Endodermal cell (in vitro differentiated cells): ENCODE data around the gene METTL9. TPM values are rescaled to one million over a fixed set of nuclear protein-coding genes. Genes with fewer than 3 reads are reported as not detected.
A peak's percentile ranks its signal among the peaks of the same experiment; 100 is the strongest.
"Not testable (repeated sequence)": the region's sequence is repeated elsewhere in the genome, so short reads cannot be mapped to it uniquely, and the experiment has no call there.

Source experiments
- DNase-seq: peaks from one replicate; pipeline ENCODE4 v3.0.0-alpha.2; 2017
- H3K27ac ChIP-seq: 2 replicates; pipeline ENCODE4 v1.5.1; 2013; ENCODE audit warnings: mild to moderate bottlenecking, low read depth, low read length, moderate library complexity
- H3K27me3 ChIP-seq: 2 replicates; pipeline ENCODE4 v1.6.1; 2013; ENCODE audit warnings: mild to moderate bottlenecking, low read length, moderate library complexity; ENCODE audit not compliant: insufficient read depth, control insufficient read depth, poor library complexity, severe bottlenecking
- H3K36me3 ChIP-seq: 2 replicates; pipeline ENCODE4 v1.7.0; 2013; ENCODE audit warnings: mild to moderate bottlenecking, low read length, moderate library complexity; ENCODE audit not compliant: control insufficient read depth, insufficient read depth
- H3K4me1 ChIP-seq: one replicate; pipeline ENCODE4 v1.7.0; 2013; ENCODE audit warnings: low read length; ENCODE audit not compliant: control insufficient read depth, insufficient read depth
- H3K4me3 ChIP-seq: 2 replicates; pipeline ENCODE4 v1.5.1; 2013; ENCODE audit warnings: mild to moderate bottlenecking, low read length, moderate library complexity
- H3K9ac ChIP-seq: 2 replicates; pipeline ENCODE4 v1.6.1; 2013; ENCODE audit warnings: mild to moderate bottlenecking, low read length, moderate library complexity; ENCODE audit not compliant: poor library complexity, severe bottlenecking; ENCODE audit errors: extremely low read depth
- H3K9me3 ChIP-seq: 2 replicates; pipeline ENCODE4 v1.6.1; 2013; ENCODE audit warnings: mild to moderate bottlenecking, low read length, moderate library complexity; ENCODE audit not compliant: control insufficient read depth
- H3K27ac Mint-ChIP-seq: 2 replicates; pipeline ENCODE4 v1.8.0; 2020; ENCODE audit warnings: mixed read lengths
- H3K27me3 Mint-ChIP-seq: 2 replicates; pipeline ENCODE4 v1.8.0; 2021; ENCODE audit warnings: mild to moderate bottlenecking, mixed read lengths; ENCODE audit not compliant: insufficient read depth
- H3K36me3 Mint-ChIP-seq: 2 replicates; pipeline ENCODE4 v1.8.0; 2020; ENCODE audit warnings: low read depth, mixed read lengths
- H3K4me1 Mint-ChIP-seq: 2 replicates; pipeline ENCODE4 v1.8.0; 2020; ENCODE audit warnings: mixed read lengths
- H3K4me3 Mint-ChIP-seq: 2 replicates; pipeline ENCODE4 v1.8.0; 2020; ENCODE audit warnings: mild to moderate bottlenecking, moderate library complexity, mixed read lengths
- H3K9me3 Mint-ChIP-seq: 2 replicates; pipeline ENCODE4 v1.8.0; 2020; ENCODE audit warnings: mild to moderate bottlenecking, mixed read lengths
- WGBS, 2 experiments: methylation state at CpG; one replicate each; pipeline versions ENCODE4 v1.1.5 to v1.1.7; 2013; ENCODE audit warnings: missing lambda C conversion rate in 2 of 2, mixed read lengths in 1 of 2; ENCODE audit not compliant: insufficient coverage in 1 of 2, insufficient read length in 1 of 2; 5-methylcytosine and 5-hydroxymethylcytosine counted together
- total RNA-seq, 2 donors: library from RNA; stranded (reverse); fragmentation: NEBNext Ultra II Directional in 1 of 2; extraction: Animal tissue kit (Norgen Biotek cat#: 25700) in 1 of 2; gene quantifications; 2 replicates in 1 of 2; 3 replicates in 1 of 2; pipeline ENCODE4 v1.2.1, GENCODE V29; 2021
- TF ChIP-seq, protein P1 (sequence below): fragments of 200-600 bp; sonication (generic); conservative IDR thresholded peaks from 2 replicates; pipeline ENCODE4 v1.5.0; 2021; ENCODE audit warnings: antibody characterized with exemption, mild to moderate bottlenecking

The METTL9 gene
- total RNA-seq, 2 donors from 2014 or later, result 145 to 149 TPM

DNA sequence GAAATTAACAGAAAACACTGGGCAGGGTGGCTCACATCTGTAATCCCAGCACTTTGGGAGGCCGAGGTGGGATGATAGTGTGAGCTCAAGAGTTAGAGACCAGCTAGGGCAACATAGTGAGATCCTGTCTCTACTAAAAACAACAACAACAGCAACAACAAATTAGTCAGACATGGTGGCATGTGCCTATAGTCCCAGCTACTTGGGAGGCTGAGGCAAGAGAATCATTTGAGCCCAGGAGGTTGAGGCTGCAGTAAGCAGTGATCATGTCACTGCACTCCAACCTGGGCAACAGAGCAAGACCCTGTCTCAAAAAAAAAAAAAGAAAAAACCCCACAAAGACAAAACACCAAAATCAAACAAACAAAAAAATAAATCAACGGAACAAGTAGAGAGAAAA lies 21.9 kb upstream of the METTL9 start:
- H3K36me3 Mint-ChIP-seq, H3K27me3 Mint-ChIP-seq, H3K4me3 Mint-ChIP-seq, H3K27me3 ChIP-seq, H3K4me1 ChIP-seq, H3K4me1 Mint-ChIP-seq, H3K4me3 ChIP-seq, H3K27ac ChIP-seq, H3K36me3 ChIP-seq, H3K9ac ChIP-seq, H3K9me3 Mint-ChIP-seq, H3K27ac Mint-ChIP-seq, H3K9me3 ChIP-seq: not testable (repeated sequence)
- WGBS, 2 experiments, result 85 to 100% methylated on average over 1 of the region's 2 CpGs
- peak; percentile 10 for DNase-seq

DNA sequence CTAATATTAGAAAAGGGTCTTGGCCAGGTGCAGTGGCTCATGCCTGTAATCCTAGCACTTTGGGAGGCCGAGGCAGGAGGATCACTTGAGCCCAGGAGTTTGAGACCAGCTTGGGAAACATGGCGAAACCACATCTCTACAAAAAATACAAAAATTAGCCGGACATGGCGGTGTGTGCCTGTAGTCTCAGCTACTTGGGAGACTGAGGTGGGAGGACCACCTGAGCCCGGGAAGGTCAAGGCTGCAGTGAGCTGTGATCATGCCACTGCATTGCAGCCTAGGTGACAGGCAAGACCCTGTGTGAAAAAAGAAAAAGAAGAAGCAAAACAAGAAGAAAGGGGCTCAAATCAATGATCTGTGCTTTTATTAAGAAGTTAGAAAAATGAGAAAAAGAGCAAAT lies 21.1 kb upstream of the METTL9 start:
- not testable (repeated sequence) for H3K9me3 ChIP-seq, H3K4me1 ChIP-seq, H3K9me3 Mint-ChIP-seq, H3K9ac ChIP-seq, H3K27me3 Mint-ChIP-seq, H3K36me3 ChIP-seq, H3K4me1 Mint-ChIP-seq, DNase-seq, H3K27me3 ChIP-seq, H3K27ac ChIP-seq, H3K4me3 ChIP-seq, H3K27ac Mint-ChIP-seq, H3K4me3 Mint-ChIP-seq, H3K36me3 Mint-ChIP-seq
- WGBS, 2 experiments, result 85 to 92% methylated on average over 3 to 5 of the region's 5 CpGs

DNA sequence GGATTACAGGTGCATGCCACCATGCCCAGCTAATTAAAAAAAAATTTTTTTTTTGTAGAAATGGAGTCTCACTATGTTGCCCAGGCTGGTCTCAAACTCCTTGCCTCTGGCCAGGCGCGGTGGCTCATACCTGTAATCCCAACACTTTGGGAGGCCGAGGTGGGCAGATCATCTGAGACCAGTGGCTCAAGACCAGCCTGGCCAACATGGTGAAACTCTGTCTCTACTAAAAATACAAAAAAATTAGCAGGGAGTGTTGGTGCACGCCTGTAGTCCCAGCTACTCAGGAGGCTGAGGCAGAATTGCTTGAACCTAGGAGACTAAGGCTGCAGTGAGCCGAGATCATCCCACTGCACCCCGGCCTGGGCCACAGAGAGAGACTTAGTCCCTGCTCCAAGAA lies 19.2 kb upstream of the METTL9 start:
- not testable (repeated sequence) for H3K9ac ChIP-seq, H3K27me3 Mint-ChIP-seq, H3K36me3 Mint-ChIP-seq, H3K9me3 Mint-ChIP-seq, H3K4me1 Mint-ChIP-seq, DNase-seq, H3K4me3 ChIP-seq, H3K27ac ChIP-seq, H3K27me3 ChIP-seq, H3K4me3 Mint-ChIP-seq, H3K27ac Mint-ChIP-seq, H3K36me3 ChIP-seq, H3K4me1 ChIP-seq, H3K9me3 ChIP-seq
- 94 to 96% methylated on average over 5 to 6 of the region's 6 CpGs for WGBS, 2 experiments

DNA sequence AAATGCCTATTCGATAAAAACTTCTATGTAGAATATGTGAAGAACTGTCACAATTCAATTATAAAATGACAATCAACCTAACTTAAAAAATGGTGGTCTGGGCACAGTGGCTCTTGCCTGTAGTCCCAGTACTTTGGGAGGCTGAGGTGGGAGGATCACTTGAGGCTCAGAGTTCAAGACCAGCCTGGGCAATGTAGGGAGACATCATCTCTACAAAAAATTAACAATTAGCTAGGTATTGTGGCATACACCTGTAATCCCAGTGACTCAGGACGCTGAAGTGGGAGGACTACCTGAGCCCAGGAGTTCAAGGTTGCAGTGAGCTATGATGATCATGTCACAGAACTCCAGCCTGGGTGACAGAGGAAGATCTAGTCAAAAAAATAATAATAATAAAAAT lies 18.6 kb upstream of the METTL9 start:
- no peaks in the 10 kb centered on the region for H3K36me3 ChIP-seq
- H3K4me1 ChIP-seq, result no peaks in the 10 kb centered on the region
- H3K9me3 Mint-ChIP-seq, result no peaks in the 10 kb centered on the region
- H3K27me3 ChIP-seq, result no peaks in the 10 kb centered on the region
- no peaks in the 10 kb centered on the region for H3K9me3 ChIP-seq
- TF ChIP-seq, protein P1, sequence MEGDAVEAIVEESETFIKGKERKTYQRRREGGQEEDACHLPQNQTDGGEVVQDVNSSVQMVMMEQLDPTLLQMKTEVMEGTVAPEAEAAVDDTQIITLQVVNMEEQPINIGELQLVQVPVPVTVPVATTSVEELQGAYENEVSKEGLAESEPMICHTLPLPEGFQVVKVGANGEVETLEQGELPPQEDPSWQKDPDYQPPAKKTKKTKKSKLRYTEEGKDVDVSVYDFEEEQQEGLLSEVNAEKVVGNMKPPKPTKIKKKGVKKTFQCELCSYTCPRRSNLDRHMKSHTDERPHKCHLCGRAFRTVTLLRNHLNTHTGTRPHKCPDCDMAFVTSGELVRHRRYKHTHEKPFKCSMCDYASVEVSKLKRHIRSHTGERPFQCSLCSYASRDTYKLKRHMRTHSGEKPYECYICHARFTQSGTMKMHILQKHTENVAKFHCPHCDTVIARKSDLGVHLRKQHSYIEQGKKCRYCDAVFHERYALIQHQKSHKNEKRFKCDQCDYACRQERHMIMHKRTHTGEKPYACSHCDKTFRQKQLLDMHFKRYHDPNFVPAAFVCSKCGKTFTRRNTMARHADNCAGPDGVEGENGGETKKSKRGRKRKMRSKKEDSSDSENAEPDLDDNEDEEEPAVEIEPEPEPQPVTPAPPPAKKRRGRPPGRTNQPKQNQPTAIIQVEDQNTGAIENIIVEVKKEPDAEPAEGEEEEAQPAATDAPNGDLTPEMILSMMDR, result no peak
- no peak overlapping the region for H3K4me3 Mint-ChIP-seq
- H3K4me1 Mint-ChIP-seq, result no peaks in the 10 kb centered on the region
- H3K4me3 ChIP-seq, result no peak overlapping the region
- no peak overlapping the region for H3K27ac Mint-ChIP-seq
- H3K27me3 Mint-ChIP-seq, result no peaks in the 10 kb centered on the region
- no peaks in the 10 kb centered on the region for H3K36me3 Mint-ChIP-seq
- no peak overlapping the region for H3K9ac ChIP-seq
- H3K27ac ChIP-seq, result no peak overlapping the region
- no peak for DNase-seq
- WGBS, 2 experiments, result 89 to 92% methylated on average over 1 to 2 of the region's 2 CpGs
